ENCODE measurements around the gene GCNT1.
"Not testable (repeated sequence)": the region's sequence is repeated elsewhere in the genome, so short reads cannot be mapped to it uniquely, and the experiment has no call there.

GCNT1 gene

GRCh38 chr9:76441551-76442322 is 17.2 kb upstream of the GCNT1 start:
- in situ Hi-C loops (cut with HindIII; ENCODE audit: low sequenced_read_pairs): no loop called here

DNA sequence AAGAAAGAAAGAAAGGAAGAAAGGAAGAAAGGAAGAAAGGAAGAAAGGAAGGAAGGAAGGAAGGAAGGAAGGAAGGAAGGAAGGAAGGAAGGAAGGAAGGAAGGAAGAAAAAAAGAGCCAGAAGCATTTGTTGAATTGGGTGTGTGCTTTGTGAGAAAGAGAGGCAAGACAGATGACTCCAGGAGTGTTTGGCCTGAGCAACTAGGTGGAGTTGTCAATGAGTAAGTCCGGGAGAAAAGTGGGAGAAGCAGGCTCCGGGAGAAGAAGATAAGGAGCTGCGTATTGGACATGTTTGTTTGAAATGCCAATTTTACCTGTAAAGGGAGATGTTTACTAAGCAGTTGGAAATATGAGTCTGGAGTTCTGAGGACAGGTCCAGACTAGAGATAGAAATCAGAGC is 15.1 kb upstream of the GCNT1 start:
- in situ Hi-C loops (cut with HindIII; ENCODE audit: low sequenced_read_pairs): no loop called here

DNA sequence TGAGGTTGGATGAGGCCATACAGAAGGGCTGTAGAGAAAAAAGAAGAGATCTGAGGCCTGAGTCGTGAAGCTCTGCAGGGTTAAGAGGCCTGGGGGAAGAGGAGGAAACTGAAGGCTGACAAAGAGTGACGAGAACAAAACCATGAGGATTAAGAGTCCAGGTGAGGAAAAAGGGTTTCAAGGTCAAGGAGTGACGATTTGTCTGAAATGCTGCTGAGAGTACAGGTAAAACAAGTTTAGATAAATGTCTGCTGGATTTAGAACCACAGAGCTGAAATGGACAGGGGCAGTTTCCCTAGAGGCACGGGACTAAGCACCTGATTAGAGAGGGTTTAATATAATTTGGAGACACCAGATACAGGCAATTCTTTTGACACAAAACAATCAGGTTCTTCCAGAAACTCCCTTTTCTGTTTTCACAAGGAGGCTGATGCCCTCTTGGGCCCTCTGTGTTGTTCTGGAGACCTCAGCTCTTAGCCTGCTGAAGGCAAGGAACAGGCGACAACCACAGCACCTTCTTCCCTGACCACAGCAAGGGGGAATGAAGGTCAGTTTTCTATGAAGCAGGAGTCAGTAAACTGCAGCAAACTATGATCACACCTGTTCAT is 14.6 kb upstream of the GCNT1 start:
- in situ Hi-C loops (cut with HindIII; ENCODE audit: low sequenced_read_pairs): no loop called here

- in situ Hi-C loops (cut with HindIII; ENCODE audit: low sequenced_read_pairs): no loop called here
Measured at GRCh38 chr9:76445976-76446375, 13.0 kb upstream of the GCNT1 start.

- in situ Hi-C loops (cut with HindIII; ENCODE audit: low sequenced_read_pairs): no loop called here
Measured at GRCh38 chr9:76448501-76448900, 10.5 kb upstream of the GCNT1 start.

DNA sequence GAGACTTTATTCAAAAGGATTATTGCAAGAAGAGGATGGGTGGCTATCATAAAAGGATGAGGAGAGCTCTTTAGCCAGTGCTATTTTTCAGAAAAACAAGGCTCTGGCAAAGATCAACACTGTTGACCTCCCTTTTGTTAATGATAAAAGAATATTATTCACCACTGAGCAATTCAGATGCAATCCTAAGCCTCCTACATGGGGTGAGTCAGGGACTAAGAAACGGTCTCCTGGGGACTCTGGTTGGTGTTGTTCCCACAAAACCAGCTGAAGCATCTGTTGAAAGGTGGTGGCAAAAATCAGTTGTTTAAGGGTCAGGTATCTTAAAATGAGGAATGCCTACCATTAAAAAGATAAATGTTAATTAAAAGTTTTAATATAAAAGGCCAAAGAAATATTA is 7.7 kb upstream of the GCNT1 start:
- in situ Hi-C loops (cut with HindIII; ENCODE audit: low sequenced_read_pairs): loop anchor here (25.0 kb wide), 1 partner anchor 186 kb away; no protein-coding TSS in a partner anchor

DNA sequence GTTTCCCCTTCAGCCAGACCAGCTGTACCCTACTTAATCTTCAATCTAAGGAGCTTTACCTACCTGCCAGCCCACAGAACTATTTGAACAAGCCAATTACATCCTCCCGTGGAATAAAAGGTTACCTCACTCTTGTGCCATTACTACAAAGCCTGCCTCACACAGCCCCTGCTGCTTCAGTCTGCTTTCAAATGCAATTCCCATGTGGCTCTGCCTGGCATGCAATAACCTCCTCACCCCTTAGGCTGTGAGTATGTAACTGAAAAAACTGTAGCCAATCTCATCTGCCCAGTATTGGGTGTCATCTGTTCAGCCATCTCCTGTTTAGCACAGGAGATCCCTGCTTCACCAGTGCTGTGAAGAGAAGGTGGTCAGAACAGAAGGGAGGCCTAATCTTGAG is 6.1 kb upstream of the GCNT1 start:
- in situ Hi-C loops (cut with HindIII; ENCODE audit: low sequenced_read_pairs): loop anchor here (25.0 kb wide), 1 partner anchor 184 kb away; no protein-coding TSS in a partner anchor

DNA sequence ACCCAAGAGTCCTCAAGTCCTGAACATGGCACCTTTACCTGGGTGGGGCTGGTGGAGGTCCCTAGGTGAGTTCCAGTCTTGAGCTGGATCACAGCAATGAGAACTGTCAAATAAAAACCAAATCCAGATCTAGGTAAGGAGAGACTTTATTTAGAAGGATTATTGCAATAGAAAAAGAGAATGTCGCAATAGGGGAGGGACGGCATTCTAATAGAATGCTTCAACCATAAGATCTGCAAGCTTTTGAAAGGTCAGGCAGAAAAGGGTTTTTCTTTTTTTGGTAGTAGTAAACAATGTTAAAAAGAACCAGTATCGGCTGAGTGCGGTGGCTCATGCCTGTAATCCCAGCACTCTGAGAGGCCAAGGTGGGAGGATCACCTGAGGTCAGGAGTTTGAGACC is 5.2 kb upstream of the GCNT1 start:
- in situ Hi-C loops (cut with HindIII; ENCODE audit: low sequenced_read_pairs): loop anchor here (25.0 kb wide), 1 partner anchor 184 kb away; no protein-coding TSS in a partner anchor

DNA sequence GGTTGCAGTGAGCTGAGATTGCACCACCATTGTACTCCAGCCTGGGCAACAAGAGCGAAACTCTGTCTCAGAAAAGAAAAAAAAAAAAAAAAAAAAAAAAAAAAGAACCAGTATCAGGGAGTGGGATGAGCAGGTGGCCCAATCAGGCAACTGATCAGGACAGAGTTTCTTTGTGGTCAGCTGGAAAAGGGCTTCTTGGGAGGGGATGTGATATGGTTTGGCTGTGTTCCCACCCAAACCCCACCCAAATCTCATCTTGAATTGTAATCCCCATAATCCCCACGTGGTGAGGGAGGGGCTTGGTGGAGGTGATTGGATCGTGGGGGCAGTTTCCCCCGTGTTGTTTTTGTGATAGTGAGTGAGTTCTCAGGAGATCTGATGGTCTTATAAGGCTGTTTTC is 4.7 kb upstream of the GCNT1 start:
- in situ Hi-C loops (cut with HindIII; ENCODE audit: low sequenced_read_pairs): loop anchor here (25.0 kb wide), 1 partner anchor 183 kb away; no protein-coding TSS in a partner anchor

GRCh38 chr9:76456202-76456926 is 2.6 kb upstream of the GCNT1 start:
- in situ Hi-C loops (cut with HindIII; ENCODE audit: low sequenced_read_pairs): loop anchor here (25.0 kb wide), 1 partner anchor 181 kb away; no protein-coding TSS in a partner anchor

- in situ Hi-C loops (cut with HindIII; ENCODE audit: low sequenced_read_pairs): loop anchor here (25.0 kb wide), 1 partner anchor 177 kb away; no protein-coding TSS in a partner anchor
Measured at GRCh38 chr9:76459694-76460635, 983 bp downstream of the GCNT1 start.

DNA sequence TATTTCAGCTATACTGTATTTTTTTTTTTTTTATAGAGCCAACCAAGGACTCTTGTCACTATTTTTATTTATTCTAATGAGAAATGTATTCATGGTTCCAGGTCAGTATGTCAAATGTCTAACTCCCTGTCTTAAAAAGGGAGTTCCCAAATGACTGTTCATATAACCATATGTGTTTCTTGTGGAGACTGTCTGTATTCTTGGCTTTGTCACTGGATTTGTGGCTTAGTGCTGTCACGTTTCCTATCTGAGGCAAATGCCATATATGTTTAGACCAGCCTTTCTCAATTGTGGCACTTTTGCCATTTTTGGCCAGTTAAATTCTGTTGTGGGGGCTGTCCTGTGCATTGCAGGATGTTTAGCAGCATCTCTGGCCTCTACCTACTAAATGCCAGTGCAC is 3.1 kb downstream of the GCNT1 start:
- in situ Hi-C loops (cut with HindIII; ENCODE audit: low sequenced_read_pairs): loop anchor here (25.0 kb wide), 1 partner anchor 175 kb away; no protein-coding TSS in a partner anchor

DNA sequence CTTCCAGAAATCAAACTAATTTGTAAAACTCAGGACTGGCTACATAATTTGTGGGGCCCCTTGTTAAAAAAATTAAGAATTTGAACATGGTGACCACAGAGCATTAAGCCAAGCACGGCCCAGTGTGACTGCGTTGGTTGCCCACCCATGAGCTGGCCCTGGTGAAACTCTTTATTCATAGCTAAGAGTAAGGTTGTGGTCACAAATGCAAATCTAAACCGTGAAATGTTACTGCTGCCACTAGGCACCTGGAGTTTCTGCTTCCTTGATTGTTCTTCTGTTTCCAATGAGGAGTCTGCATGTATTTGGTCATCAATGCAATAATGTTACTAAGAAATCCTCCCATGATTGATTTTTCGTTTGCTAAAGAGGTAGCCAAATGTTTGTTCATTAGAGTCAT is 4.2 kb downstream of the GCNT1 start:
- in situ Hi-C loops (cut with HindIII; ENCODE audit: low sequenced_read_pairs): loop anchor here (25.0 kb wide), 1 partner anchor 174 kb away; no protein-coding TSS in a partner anchor

GRCh38 chr9:76464706-76465105 is 5.7 kb downstream of the GCNT1 start:
- in situ Hi-C loops (cut with HindIII; ENCODE audit: low sequenced_read_pairs): loop anchor here (25.0 kb wide), 1 partner anchor 173 kb away; no protein-coding TSS in a partner anchor

- in situ Hi-C loops (cut with HindIII; ENCODE audit: low sequenced_read_pairs): loop anchor here (25.0 kb wide), 1 partner anchor 172 kb away; no protein-coding TSS in a partner anchor
Measured at GRCh38 chr9:76465442-76466298, 6.7 kb downstream of the GCNT1 start.

DNA sequence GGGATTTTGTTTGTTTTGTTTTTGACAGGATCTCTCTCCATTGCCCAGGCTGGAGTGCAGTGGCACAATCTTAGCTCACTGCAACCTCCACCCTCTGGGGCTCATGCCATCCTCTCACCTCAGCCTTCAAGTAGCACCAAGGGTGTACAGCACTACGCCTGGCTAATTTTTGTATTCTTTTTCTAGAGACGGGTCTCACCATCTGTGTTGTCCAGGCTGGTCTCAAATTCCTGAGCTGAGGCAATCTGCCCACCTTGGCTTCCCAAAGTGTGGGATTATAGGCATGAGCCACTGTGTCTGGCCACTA is 7.3 kb downstream of the GCNT1 start:
- in situ Hi-C loops (cut with HindIII; ENCODE audit: low sequenced_read_pairs): loop anchor here (25.0 kb wide), 1 partner anchor 171 kb away; no protein-coding TSS in a partner anchor

- in situ Hi-C loops (cut with HindIII; ENCODE audit: low sequenced_read_pairs): loop anchor here (25.0 kb wide), 1 partner anchor 163 kb away; no protein-coding TSS in a partner anchor
Measured at GRCh38 chr9:76474419-76474818, 15.4 kb downstream of the GCNT1 start.

DNA sequence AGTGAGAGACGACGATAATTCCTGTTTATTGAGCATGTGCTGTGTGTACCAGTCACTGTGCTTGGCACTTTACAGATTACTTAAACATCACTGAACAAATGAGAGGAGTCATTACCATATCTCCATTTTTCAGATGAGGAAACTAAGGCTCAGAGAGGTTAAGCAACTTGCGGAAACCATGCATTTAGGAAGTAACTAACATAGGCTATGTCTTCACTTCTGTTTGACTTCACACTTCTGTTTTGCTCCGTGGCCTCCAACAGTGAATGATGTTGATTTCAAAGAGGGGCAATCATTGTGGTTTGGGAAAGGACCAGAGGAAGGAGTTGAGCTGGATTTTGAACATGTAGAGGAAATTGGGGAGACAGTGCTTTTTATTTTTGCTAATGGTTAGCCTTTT is 16.7 kb downstream of the GCNT1 start:
- in situ Hi-C loops (cut with HindIII; ENCODE audit: low sequenced_read_pairs): no loop called here

GRCh38 chr9:76477818-76478217 is 18.8 kb downstream of the GCNT1 start:
- in situ Hi-C loops (cut with HindIII; ENCODE audit: low sequenced_read_pairs): not testable (repeated sequence)

Data from DLD1 (cell line).